MCF 10A (cell line): ENCODE data around the gene PPIB. TPM values are rescaled to one million over a fixed set of nuclear protein-coding genes. Genes with fewer than 3 reads are reported as not detected.

ENCODE experiments used
- BruUV-seq: library from RNA; stranded (reverse); fragments of 400-500 nt; replicated peaks from 2 replicates; lab custom pipeline; 2021; lab: Mats Ljungman, UMichigan
- CTCF ChIA-PET: fragments of 300-600 bp; sonication (Branson Sonifier 250); formaldehyde crosslinking; extraction: SDS; loops from one replicate; lab custom pipeline; 2021; ENCODE audit warnings: antibody characterized with exemption, inconsistent platforms; lab: Yijun Ruan, JAX
- POLR2A ChIA-PET: fragments of 300-600, 350-650 bp; sonication (Branson Sonifier 250); formaldehyde crosslinking; extraction: SDS; loops from one replicate; lab custom pipeline; 2020; ENCODE audit warnings: antibody characterized with exemption, inconsistent platforms; lab: Yijun Ruan, JAX
- DNase-seq: peaks from one replicate; pipeline ENCODE4 v3.0.0-alpha.2; 2018; ENCODE audit not compliant: unreplicated experiment
- H3K27ac Mint-ChIP-seq: one replicate; pipeline ENCODE4 v1.8.0; 2022; ENCODE audit warnings: mild to moderate bottlenecking, low read depth, mixed read lengths; ENCODE audit not compliant: unreplicated experiment
- H3K27me3 Mint-ChIP-seq: one replicate; pipeline ENCODE4 v1.8.0; 2022; ENCODE audit warnings: mixed read lengths; ENCODE audit not compliant: insufficient read depth, unreplicated experiment
- H3K36me3 Mint-ChIP-seq: one replicate; pipeline ENCODE4 v1.8.0; 2022; ENCODE audit warnings: mild to moderate bottlenecking, moderate library complexity, mixed read lengths; ENCODE audit not compliant: insufficient read depth, unreplicated experiment
- H3K4me1 Mint-ChIP-seq: one replicate; pipeline ENCODE4 v1.8.0; 2022; ENCODE audit warnings: mixed read lengths; ENCODE audit not compliant: insufficient read depth, unreplicated experiment
- H3K4me3 Mint-ChIP-seq: one replicate; pipeline ENCODE4 v1.8.0; 2022; ENCODE audit warnings: mild to moderate bottlenecking, moderate library complexity, mixed read lengths; ENCODE audit not compliant: unreplicated experiment
- H3K9me3 Mint-ChIP-seq: one replicate; pipeline ENCODE4 v1.8.0; 2022; ENCODE audit warnings: mixed read lengths; ENCODE audit not compliant: unreplicated experiment
- CTCF ChIP-seq: fragments of 200-600 bp; IDR thresholded peaks from one replicate; pipeline ENCODE4 v1.8.0; 2022; ENCODE audit warnings: antibody characterized with exemption, mild to moderate bottlenecking; ENCODE audit not compliant: unreplicated experiment
- intact Hi-C: fragments of 100-400 bp; cut with micrococcal nuclease; formaldehyde crosslinking; loops from 2 replicates; pipeline ENCODE4 v1.14.1; 2022
- total RNA-seq: library from RNA; stranded (reverse); gene quantifications from 2 replicates; pipeline ENCODE4 v1.2.3, GENCODE V29; 2022

The PPIB gene
- total RNA-seq, 1 experiment from 2014 or later: 874 TPM

GRCh38 chr15:64107337-64107736 is 55.5 kb downstream of the PPIB start:
- intact Hi-C loops: no loop called here
- no peak overlapping the region for H3K27ac Mint-ChIP-seq
- H3K27me3 Mint-ChIP-seq: no peaks in the 10 kb centered on the region
- ChIA-PET CTCF (interaction anchor here (1.1 to 2.6 kb wide), 2 partner anchors 42 to 46 kb away, joined by 3 to 9 read pairs; no protein-coding TSS in a partner anchor), POLR2A (interaction anchor here (0.6 to 2.3 kb wide), 3 partner anchors 11 to 245 kb away, joined by 3 to 10 read pairs (median 6); partner anchors contain the start of genes CIAO2A and SNX1)
- H3K9me3 Mint-ChIP-seq: no peaks in the 10 kb centered on the region
- no TSS peak for BruUV-seq
- peaks cover 7% of the 10 kb centered on the region for H3K36me3 Mint-ChIP-seq
- no peak for TF ChIP-seq CTCF
- peaks cover 16% of the 10 kb centered on the region for H3K4me1 Mint-ChIP-seq
- no peak for DNase-seq
- no peak overlapping the region for H3K4me3 Mint-ChIP-seq

Other genes starting within 250 kb of the PPIB start
- gene DAPK2, start 116.5 kb downstream of the PPIB start, total RNA-seq: 4.6 and 6.8 TPM in 2 replicates
- gene CIAO2A, start 69.2 kb downstream of the PPIB start, total RNA-seq: 38.7 and 44.7 TPM in 2 replicates
- gene SNX1, start 67.0 kb downstream of the PPIB start, total RNA-seq: 70.2 and 83.6 TPM in 2 replicates
- 0.16 and 0.25 TPM in 2 replicates for gene SNX22, start 11.3 kb downstream of the PPIB start, total RNA-seq
- 29.1 and 31.0 TPM in 2 replicates for gene CSNK1G1, start 193.2 kb upstream of the PPIB start, total RNA-seq
- gene PCLAF, start 218.4 kb upstream of the PPIB start, total RNA-seq: 8.6 and 22.2 TPM in 2 replicates
- 19.8 and 26.0 TPM in 2 replicates for gene TRIP4, start 224.8 kb upstream of the PPIB start, total RNA-seq